HL-60 (cell line): ENCODE results near the gene LCN6.

ENCODE experiments used
- DNase-seq, 2 experiments: peaks; one replicate each; pipeline ENCODE4 v3.0.0-alpha.2; 2010 to 2020; ENCODE audit warnings: low read depth in 1 of 2, low spot score in 1 of 2
- H3K27ac ChIP-seq: fragments of 250-450 bp; sonication (Bioruptor Pico); replicated peaks from 2 replicates; pipeline ENCODE4 v1.5.1; 2020; ENCODE audit warnings: mild to moderate bottlenecking, moderate library complexity
- H3K27me3 ChIP-seq: fragments of 250-450 bp; sonication (Bioruptor Pico); 2 replicates; pipeline ENCODE4 v1.5.1; 2021; ENCODE audit warnings: mild to moderate bottlenecking, moderate library complexity; ENCODE audit not compliant: insufficient read depth, poor library complexity, severe bottlenecking
- H3K4me3 ChIP-seq: replicated peaks from 2 replicates; pipeline ENCODE4 v1.5.1; 2011; ENCODE audit warnings: mild to moderate bottlenecking, control low read depth, low read length; ENCODE audit not compliant: insufficient read depth
- GABPA ChIP-seq: IDR thresholded peaks from 2 replicates; pipeline ENCODE4 v1.6.1; 2012; ENCODE audit warnings: low read depth
- POLR2AphosphoS5 ChIP-seq: IDR thresholded peaks from 2 replicates; pipeline ENCODE4 v1.6.1; 2012; ENCODE audit warnings: low read depth
- SPI1 ChIP-seq: IDR thresholded peaks from 2 replicates; pipeline ENCODE4 v1.6.1; 2012; ENCODE audit warnings: low read depth, mild to moderate bottlenecking, borderline replicate concordance
- TF ChIP-seq, protein P1 (sequence below): IDR thresholded peaks from 2 replicates; pipeline ENCODE4 v1.6.1; 2012; ENCODE audit warnings: low read depth; ENCODE audit not compliant: insufficient replicate concordance
- TF ChIP-seq, protein P2 (sequence below): IDR thresholded peaks from one replicate; pipeline ENCODE4 v1.5.1; 2011; ENCODE audit warnings: low read length, control low read depth, inconsistent platforms; ENCODE audit not compliant: insufficient read depth

Gene LCN6

GRCh38 chr9:136753371-136754058, 5.2 kb upstream of the LCN6 start:
- no peak for DNase-seq
- no peak overlapping the region for H3K4me3 ChIP-seq
- no peak overlapping the region for H3K27ac ChIP-seq
- TF ChIP-seq, protein P1, sequence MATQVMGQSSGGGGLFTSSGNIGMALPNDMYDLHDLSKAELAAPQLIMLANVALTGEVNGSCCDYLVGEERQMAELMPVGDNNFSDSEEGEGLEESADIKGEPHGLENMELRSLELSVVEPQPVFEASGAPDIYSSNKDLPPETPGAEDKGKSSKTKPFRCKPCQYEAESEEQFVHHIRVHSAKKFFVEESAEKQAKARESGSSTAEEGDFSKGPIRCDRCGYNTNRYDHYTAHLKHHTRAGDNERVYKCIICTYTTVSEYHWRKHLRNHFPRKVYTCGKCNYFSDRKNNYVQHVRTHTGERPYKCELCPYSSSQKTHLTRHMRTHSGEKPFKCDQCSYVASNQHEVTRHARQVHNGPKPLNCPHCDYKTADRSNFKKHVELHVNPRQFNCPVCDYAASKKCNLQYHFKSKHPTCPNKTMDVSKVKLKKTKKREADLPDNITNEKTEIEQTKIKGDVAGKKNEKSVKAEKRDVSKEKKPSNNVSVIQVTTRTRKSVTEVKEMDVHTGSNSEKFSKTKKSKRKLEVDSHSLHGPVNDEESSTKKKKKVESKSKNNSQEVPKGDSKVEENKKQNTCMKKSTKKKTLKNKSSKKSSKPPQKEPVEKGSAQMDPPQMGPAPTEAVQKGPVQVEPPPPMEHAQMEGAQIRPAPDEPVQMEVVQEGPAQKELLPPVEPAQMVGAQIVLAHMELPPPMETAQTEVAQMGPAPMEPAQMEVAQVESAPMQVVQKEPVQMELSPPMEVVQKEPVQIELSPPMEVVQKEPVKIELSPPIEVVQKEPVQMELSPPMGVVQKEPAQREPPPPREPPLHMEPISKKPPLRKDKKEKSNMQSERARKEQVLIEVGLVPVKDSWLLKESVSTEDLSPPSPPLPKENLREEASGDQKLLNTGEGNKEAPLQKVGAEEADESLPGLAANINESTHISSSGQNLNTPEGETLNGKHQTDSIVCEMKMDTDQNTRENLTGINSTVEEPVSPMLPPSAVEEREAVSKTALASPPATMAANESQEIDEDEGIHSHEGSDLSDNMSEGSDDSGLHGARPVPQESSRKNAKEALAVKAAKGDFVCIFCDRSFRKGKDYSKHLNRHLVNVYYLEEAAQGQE: no peak
- TF ChIP-seq GABPA (no peak), POLR2AphosphoS5 (no peak), SPI1 (no peak)
- TF ChIP-seq, protein P2, sequence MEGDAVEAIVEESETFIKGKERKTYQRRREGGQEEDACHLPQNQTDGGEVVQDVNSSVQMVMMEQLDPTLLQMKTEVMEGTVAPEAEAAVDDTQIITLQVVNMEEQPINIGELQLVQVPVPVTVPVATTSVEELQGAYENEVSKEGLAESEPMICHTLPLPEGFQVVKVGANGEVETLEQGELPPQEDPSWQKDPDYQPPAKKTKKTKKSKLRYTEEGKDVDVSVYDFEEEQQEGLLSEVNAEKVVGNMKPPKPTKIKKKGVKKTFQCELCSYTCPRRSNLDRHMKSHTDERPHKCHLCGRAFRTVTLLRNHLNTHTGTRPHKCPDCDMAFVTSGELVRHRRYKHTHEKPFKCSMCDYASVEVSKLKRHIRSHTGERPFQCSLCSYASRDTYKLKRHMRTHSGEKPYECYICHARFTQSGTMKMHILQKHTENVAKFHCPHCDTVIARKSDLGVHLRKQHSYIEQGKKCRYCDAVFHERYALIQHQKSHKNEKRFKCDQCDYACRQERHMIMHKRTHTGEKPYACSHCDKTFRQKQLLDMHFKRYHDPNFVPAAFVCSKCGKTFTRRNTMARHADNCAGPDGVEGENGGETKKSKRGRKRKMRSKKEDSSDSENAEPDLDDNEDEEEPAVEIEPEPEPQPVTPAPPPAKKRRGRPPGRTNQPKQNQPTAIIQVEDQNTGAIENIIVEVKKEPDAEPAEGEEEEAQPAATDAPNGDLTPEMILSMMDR: no peak
- no peaks in the 10 kb centered on the region for H3K27me3 ChIP-seq

GRCh38 chr9:136751814-136752213, 3.5 kb upstream of the LCN6 start:
- TF ChIP-seq, protein P1: no peak
- TF ChIP-seq SPI1: no peak
- TF ChIP-seq, protein P2: no peak
- TF ChIP-seq POLR2AphosphoS5: no peak
- no peak for TF ChIP-seq GABPA
- H3K27ac ChIP-seq: no peak overlapping the region

GRCh38 chr9:136751244-136751643, 2.9 kb upstream of the LCN6 start:
- DNase-seq: no peak
- TF ChIP-seq SPI1: peak; percentile 85
- TF ChIP-seq, protein P2: no peak
- H3K27ac ChIP-seq: peak overlapping the region; percentile 37; the same call in 1 of the 2 replicates
- H3K27me3 ChIP-seq: no peaks in the 10 kb centered on the region
- no peak overlapping the region for H3K4me3 ChIP-seq

More at GRCh38 chr9:136751814-136752213, 3.5 kb upstream of the LCN6 start:
- H3K27me3 ChIP-seq: no peaks in the 10 kb centered on the region
- DNase-seq: no peak
- no peak overlapping the region for H3K4me3 ChIP-seq

DNA sequence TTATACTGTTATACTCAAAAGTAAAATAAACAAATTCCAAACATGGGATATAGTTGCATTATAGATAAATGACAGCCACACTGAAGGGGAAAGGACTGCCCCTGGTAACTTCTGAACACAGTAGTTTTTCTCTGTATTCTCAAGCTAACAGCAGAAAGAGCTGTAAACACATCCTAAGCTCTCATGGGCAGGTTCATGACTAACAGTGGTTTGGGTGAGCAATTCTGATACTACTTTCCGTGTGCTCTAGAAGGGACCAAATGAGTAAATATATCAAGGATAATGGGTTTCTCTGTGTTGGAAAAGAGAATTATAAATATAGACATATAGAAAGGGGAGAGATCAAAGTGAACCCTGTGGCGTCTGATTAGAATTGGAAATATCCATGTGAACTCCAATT, 2.2 kb upstream of the LCN6 start:
- no peaks in the 10 kb centered on the region for H3K27me3 ChIP-seq
- TF ChIP-seq GABPA: no peak
- no peak for TF ChIP-seq POLR2AphosphoS5
- no peak for TF ChIP-seq SPI1
- TF ChIP-seq, protein P1: no peak
- H3K4me3 ChIP-seq: no peak overlapping the region
- no peak for DNase-seq
- peak overlapping the region; percentile 60 for H3K27ac ChIP-seq
